OCI-LY1 (cell line): Measurements from ENCODE around the gene IL16.

Experiments
- CTCF ChIP-seq: fragments of 200-600 bp; sonication (generic), shearing (Covaris generic); IDR thresholded peaks from 2 replicates; pipeline ENCODE4 v1.5.1; 2017; ENCODE audit warnings: mild to moderate bottlenecking, antibody characterized with exemption, low read length, moderate library complexity, mixed read lengths
- EZH2 ChIP-seq: fragments of 200-600 bp; sonication (generic), shearing (Covaris generic); IDR thresholded peaks from 2 replicates; pipeline ENCODE4 v1.8.0; 2017; ENCODE audit warnings: borderline replicate concordance, mixed run types, mild to moderate bottlenecking, antibody characterized with exemption, low read length, moderate library complexity, mixed read lengths

GRCh38 chr15:81197688-81198281 is 1.1 kb downstream of the IL16 start:
- TF ChIP-seq EZH2, result no peak
- no peak for TF ChIP-seq CTCF
